SK-N-SH treated with all-trans-retinoic acid at 6 μM for 48 hours (cell line): ENCODE data around the gene UBE2N.

Source experiments
- ARNTL ChIP-seq: fragments of 450-650 bp; formaldehyde crosslinking; IDR thresholded peaks from 2 replicates; pipeline ENCODE4 v1.5.0; 2020; ENCODE audit warnings: low read depth, mild to moderate bottlenecking, moderate library complexity, borderline replicate concordance
- ZNF565 ChIP-seq: fragments of 450-650 bp; formaldehyde crosslinking; conservative IDR thresholded peaks from 2 replicates; pipeline ENCODE4 v1.5.0; 2020; ENCODE audit warnings: low read depth, mild to moderate bottlenecking, moderate library complexity
- ZNF70 ChIP-seq: fragments of 450-650 bp; formaldehyde crosslinking; IDR thresholded peaks from 2 replicates; pipeline ENCODE4 v1.5.0; 2020; ENCODE audit warnings: mild to moderate bottlenecking, moderate library complexity
- TF ChIP-seq, protein P1 (sequence below): fragments of 250-450 bp; sonication (Bioruptor Pico); IDR thresholded peaks from 2 replicates; pipeline ENCODE4 v1.5.0; 2020; ENCODE audit warnings: mild to moderate bottlenecking, moderate library complexity

DNA sequence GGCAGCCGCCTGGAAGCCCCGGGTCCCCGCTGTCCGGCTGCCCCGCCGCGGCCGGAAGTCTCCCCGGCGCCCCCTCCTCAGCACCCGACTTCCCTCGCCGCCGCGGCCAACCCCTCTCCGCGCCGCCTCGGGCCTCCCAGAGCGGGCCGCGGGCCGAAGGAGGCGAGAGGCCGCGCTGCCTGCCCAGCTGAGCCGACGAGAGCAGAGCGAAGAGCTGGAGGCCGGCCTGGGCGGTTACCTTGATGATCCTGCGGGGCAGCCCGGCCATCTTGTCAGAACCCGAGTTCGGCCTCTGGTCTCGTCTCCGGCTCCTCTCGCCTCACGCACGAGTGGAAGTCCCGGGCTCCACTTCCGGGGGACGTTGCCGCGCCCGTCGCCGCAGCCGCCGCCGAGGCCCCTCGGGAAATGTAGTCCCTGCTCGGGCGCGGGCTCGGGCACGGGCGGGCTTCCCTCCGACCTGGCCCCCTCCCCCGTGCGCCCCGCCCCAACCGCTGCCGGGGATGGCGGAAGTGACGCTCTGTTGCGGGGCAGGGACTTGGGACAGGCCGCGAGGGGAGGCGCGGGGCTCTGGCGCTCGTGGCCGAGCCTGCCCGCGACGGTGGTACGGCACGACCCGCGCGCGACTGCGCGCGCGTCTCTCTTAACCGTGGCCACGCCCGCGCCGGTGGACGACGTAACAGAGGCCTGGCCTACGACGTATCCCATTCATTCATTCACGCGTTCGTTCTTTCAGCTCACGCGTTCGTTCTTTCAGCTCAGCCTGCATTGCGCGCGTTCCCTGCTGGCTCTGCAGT lies at the start of gene UBE2N:
- TF ChIP-seq ARNTL (CRISPR knock-in tag) (no peak), ZNF565 (CRISPR knock-in tag) (no peak), ZNF70 (CRISPR knock-in tag) (no peak)
- TF ChIP-seq, protein P1, sequence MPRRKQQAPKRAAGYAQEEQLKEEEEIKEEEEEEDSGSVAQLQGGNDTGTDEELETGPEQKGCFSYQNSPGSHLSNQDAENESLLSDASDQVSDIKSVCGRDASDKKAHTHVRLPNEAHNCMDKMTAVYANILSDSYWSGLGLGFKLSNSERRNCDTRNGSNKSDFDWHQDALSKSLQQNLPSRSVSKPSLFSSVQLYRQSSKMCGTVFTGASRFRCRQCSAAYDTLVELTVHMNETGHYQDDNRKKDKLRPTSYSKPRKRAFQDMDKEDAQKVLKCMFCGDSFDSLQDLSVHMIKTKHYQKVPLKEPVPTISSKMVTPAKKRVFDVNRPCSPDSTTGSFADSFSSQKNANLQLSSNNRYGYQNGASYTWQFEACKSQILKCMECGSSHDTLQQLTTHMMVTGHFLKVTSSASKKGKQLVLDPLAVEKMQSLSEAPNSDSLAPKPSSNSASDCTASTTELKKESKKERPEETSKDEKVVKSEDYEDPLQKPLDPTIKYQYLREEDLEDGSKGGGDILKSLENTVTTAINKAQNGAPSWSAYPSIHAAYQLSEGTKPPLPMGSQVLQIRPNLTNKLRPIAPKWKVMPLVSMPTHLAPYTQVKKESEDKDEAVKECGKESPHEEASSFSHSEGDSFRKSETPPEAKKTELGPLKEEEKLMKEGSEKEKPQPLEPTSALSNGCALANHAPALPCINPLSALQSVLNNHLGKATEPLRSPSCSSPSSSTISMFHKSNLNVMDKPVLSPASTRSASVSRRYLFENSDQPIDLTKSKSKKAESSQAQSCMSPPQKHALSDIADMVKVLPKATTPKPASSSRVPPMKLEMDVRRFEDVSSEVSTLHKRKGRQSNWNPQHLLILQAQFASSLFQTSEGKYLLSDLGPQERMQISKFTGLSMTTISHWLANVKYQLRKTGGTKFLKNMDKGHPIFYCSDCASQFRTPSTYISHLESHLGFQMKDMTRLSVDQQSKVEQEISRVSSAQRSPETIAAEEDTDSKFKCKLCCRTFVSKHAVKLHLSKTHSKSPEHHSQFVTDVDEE (CRISPR knock-in tag) = peak; percentile 72
